A673 (cell line): ENCODE measurements around the gene CER1.

Source experiments
- EZH2 ChIP-seq: fragments of 200-600 bp; sonication (generic); IDR thresholded peaks from 2 replicates; pipeline ENCODE4 v1.6.1; 2017; ENCODE audit warnings: borderline replicate concordance, low read depth, mild to moderate bottlenecking, mixed read lengths, antibody characterized with exemption, low read length; ENCODE audit not compliant: poor library complexity, severe bottlenecking
- TF ChIP-seq, protein P1 (sequence below): fragments of 300-800, 200-600 bp; sonication (generic); conservative IDR thresholded peaks from 2 replicates; pipeline ENCODE4 v1.5.1; 2017; ENCODE audit warnings: low read depth, mild to moderate bottlenecking, antibody characterized with exemption, low read length, moderate library complexity, mixed read lengths

DNA sequence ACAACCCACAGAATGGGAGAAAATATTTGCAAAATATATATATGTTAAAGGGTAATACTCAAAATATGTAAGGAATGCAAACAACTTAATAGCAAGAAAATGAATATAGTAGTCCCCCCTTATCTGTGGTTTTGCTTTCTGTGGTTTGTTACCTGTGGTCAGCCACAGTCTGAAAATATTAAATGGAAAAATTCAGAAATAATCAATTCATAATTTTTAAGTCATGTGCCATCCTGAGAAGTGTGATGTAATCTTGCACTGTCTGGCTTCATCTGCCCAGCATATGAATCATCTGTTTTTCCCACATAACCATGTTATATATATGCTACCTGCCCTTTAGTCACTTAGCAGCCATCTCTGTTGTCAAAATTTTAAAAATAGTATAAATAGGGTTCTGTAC lies 11.7 kb downstream of the CER1 start:
- TF ChIP-seq, protein P1, sequence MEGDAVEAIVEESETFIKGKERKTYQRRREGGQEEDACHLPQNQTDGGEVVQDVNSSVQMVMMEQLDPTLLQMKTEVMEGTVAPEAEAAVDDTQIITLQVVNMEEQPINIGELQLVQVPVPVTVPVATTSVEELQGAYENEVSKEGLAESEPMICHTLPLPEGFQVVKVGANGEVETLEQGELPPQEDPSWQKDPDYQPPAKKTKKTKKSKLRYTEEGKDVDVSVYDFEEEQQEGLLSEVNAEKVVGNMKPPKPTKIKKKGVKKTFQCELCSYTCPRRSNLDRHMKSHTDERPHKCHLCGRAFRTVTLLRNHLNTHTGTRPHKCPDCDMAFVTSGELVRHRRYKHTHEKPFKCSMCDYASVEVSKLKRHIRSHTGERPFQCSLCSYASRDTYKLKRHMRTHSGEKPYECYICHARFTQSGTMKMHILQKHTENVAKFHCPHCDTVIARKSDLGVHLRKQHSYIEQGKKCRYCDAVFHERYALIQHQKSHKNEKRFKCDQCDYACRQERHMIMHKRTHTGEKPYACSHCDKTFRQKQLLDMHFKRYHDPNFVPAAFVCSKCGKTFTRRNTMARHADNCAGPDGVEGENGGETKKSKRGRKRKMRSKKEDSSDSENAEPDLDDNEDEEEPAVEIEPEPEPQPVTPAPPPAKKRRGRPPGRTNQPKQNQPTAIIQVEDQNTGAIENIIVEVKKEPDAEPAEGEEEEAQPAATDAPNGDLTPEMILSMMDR = no peak
- no peak for TF ChIP-seq EZH2
